Panc1 (cell line): ENCODE measurements around the gene HCK. TPM values are rescaled to one million over a fixed set of nuclear protein-coding genes. Genes with fewer than 3 reads are reported as not detected.
A peak's percentile ranks its signal among the peaks of the same experiment; 100 is the strongest.

Experiments
- ATAC-seq: fragments of 200-7000 bp; cut with Tn5 transposase; 2 replicates; pipeline ENCODE4 v1.9.1; 2020; ENCODE audit warnings: mild to moderate bottlenecking, moderate library complexity
- BruUV-seq: library from RNA; stranded (reverse); fragments of 400-500 nt; replicated peaks from 2 replicates; lab custom pipeline; 2021; lab: Mats Ljungman, UMichigan
- CTCF ChIA-PET: fragments of 300-600 bp; sonication (Branson Sonifier 250); formaldehyde crosslinking; loops from one replicate; lab custom pipeline; 2022; ENCODE audit warnings: antibody characterized with exemption; lab: Charles Lee
- POLR2A ChIA-PET: fragments of 300-600 bp; sonication (Branson Sonifier 250); formaldehyde crosslinking; loops from one replicate; lab custom pipeline; 2022; ENCODE audit warnings: antibody characterized with exemption; lab: Charles Lee
- DNase-seq: peaks from one replicate; pipeline ENCODE4 v3.0.0-alpha.2; 2010; ENCODE audit warnings: low read depth, low spot score
- H3K27ac ChIP-seq: 2 replicates; pipeline ENCODE4 v1.5.1; 2011; ENCODE audit warnings: mild to moderate bottlenecking, low read length, inconsistent platforms
- H3K27me3 ChIP-seq: fragments of 200-500 bp; sonication (Bioruptor generic); 2 replicates; pipeline ENCODE4 v1.6.0; 2014; ENCODE audit warnings: low read length, inconsistent platforms; ENCODE audit not compliant: control insufficient read depth, insufficient read depth
- H3K36me3 ChIP-seq: fragments of 200-500 bp; sonication (Bioruptor generic); 2 replicates; pipeline ENCODE4 v1.5.1; 2014; ENCODE audit warnings: inconsistent platforms, mild to moderate bottlenecking, low read length, moderate library complexity; ENCODE audit not compliant: control insufficient read depth, insufficient read depth
- H3K4me1 ChIP-seq: 2 replicates; pipeline ENCODE4 v1.5.1; 2011; ENCODE audit warnings: inconsistent platforms, mild to moderate bottlenecking, low read length, moderate library complexity; ENCODE audit not compliant: control insufficient read depth, insufficient read depth
- H3K4me3 ChIP-seq, 2 experiments: 2 replicates each; pipeline ENCODE4 v1.5.1; 2011 to 2012; ENCODE audit warnings: low read depth in 2 of 2, low read length in 2 of 2, mild to moderate bottlenecking in 2 of 2, inconsistent platforms in 1 of 2, moderate library complexity in 1 of 2
- H3K9me3 ChIP-seq: fragments of 200-500 bp; sonication (Bioruptor generic); 2 replicates; pipeline ENCODE4 v1.5.1; 2014; ENCODE audit warnings: low read depth, mild to moderate bottlenecking, inconsistent platforms, low read length, moderate library complexity; ENCODE audit not compliant: control insufficient read depth, insufficient read depth
- POLR2AphosphoS5 ChIP-seq: IDR thresholded peaks from 2 replicates; pipeline ENCODE4 v1.6.1; 2012; ENCODE audit warnings: mild to moderate bottlenecking, low read depth, low read length, moderate library complexity
- SIN3A ChIP-seq: IDR thresholded peaks from 2 replicates; pipeline ENCODE4 v1.6.1; 2012; ENCODE audit warnings: low read depth, mild to moderate bottlenecking, low read length, moderate library complexity, borderline replicate concordance; ENCODE audit not compliant: insufficient read depth
- TCF7L2 ChIP-seq: IDR thresholded peaks from 2 replicates; pipeline ENCODE4 v1.6.1; 2011; ENCODE audit warnings: mild to moderate bottlenecking, low read depth, low read length, inconsistent platforms
- in situ Hi-C: cut with HindIII; loops from 2 replicates; pipeline ENCODE4 v1.10.0; 2016; ENCODE audit warnings: low sequenced_read_pairs, low pct_unique_long_range_greater_than_20kb
- intact Hi-C: fragments of 100-400 bp; cut with micrococcal nuclease; formaldehyde crosslinking; loops from one replicate; pipeline ENCODE4 v1.10.0; 2022; ENCODE audit not compliant: unreplicated experiment
- total RNA-seq: library from RNA; stranded (reverse); gene quantifications from one replicate; pipeline ENCODE4 v1.2.1, GENCODE V29; 2021; ENCODE audit not compliant: unreplicated experiment
- TF ChIP-seq, protein P1 (sequence below): fragments of 450-650 bp; IDR thresholded peaks from 2 replicates; pipeline ENCODE4 v1.5.1; 2017; ENCODE audit warnings: mild to moderate bottlenecking
- TF ChIP-seq, protein P2 (sequence below), 2 experiments: IDR thresholded peaks; 2 replicates each; pipeline ENCODE4 v1.6.1; 2011 to 2012; ENCODE audit warnings: low read depth in 2 of 2, control low read depth in 1 of 2, low read length in 1 of 2, mild to moderate bottlenecking in 1 of 2, moderate library complexity in 1 of 2; ENCODE audit not compliant: insufficient read depth in 1 of 2

The HCK gene
- total RNA-seq, 1 experiment from 2014 or later, result 0.98 TPM

DNA sequence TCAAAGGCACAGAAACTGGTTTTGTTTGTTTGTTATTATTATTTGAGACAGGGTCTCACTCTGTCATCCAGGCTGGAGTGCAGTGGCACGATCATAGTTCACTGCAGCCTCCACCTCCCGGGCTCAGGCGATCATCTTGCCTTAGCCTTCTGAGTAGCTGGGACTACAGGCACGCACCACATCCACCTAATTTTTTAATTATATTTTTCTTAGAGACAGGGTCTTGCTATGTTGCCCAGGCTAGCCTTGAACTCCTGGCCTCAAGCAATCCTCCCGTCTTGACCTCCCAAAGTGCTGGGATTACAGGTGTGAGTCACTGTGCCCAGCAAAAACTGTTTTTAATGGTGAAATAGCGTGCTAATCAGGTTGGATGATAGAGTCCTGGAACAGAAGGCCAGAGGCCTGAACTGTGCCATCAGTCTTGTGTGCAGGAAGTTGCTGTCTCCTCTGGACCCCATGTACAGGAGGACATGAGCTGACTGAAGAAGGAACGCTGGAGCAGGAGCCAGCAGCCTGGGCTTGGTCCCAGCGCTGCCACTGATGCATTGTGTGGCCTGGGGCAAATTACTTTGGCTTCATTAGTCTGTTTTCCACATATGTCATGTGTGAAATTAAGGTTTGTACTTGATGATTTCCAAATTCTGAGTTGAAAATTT, 62.4 kb downstream of the HCK start:
- no peaks in the 10 kb centered on the region for H3K27me3 ChIP-seq
- TF ChIP-seq TCF7L2, result no peak
- no peak for TF ChIP-seq POLR2AphosphoS5
- TF ChIP-seq, protein P1, sequence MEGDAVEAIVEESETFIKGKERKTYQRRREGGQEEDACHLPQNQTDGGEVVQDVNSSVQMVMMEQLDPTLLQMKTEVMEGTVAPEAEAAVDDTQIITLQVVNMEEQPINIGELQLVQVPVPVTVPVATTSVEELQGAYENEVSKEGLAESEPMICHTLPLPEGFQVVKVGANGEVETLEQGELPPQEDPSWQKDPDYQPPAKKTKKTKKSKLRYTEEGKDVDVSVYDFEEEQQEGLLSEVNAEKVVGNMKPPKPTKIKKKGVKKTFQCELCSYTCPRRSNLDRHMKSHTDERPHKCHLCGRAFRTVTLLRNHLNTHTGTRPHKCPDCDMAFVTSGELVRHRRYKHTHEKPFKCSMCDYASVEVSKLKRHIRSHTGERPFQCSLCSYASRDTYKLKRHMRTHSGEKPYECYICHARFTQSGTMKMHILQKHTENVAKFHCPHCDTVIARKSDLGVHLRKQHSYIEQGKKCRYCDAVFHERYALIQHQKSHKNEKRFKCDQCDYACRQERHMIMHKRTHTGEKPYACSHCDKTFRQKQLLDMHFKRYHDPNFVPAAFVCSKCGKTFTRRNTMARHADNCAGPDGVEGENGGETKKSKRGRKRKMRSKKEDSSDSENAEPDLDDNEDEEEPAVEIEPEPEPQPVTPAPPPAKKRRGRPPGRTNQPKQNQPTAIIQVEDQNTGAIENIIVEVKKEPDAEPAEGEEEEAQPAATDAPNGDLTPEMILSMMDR, result no peak
- TF ChIP-seq SIN3A, result no peak
- TF ChIP-seq, protein P2, sequence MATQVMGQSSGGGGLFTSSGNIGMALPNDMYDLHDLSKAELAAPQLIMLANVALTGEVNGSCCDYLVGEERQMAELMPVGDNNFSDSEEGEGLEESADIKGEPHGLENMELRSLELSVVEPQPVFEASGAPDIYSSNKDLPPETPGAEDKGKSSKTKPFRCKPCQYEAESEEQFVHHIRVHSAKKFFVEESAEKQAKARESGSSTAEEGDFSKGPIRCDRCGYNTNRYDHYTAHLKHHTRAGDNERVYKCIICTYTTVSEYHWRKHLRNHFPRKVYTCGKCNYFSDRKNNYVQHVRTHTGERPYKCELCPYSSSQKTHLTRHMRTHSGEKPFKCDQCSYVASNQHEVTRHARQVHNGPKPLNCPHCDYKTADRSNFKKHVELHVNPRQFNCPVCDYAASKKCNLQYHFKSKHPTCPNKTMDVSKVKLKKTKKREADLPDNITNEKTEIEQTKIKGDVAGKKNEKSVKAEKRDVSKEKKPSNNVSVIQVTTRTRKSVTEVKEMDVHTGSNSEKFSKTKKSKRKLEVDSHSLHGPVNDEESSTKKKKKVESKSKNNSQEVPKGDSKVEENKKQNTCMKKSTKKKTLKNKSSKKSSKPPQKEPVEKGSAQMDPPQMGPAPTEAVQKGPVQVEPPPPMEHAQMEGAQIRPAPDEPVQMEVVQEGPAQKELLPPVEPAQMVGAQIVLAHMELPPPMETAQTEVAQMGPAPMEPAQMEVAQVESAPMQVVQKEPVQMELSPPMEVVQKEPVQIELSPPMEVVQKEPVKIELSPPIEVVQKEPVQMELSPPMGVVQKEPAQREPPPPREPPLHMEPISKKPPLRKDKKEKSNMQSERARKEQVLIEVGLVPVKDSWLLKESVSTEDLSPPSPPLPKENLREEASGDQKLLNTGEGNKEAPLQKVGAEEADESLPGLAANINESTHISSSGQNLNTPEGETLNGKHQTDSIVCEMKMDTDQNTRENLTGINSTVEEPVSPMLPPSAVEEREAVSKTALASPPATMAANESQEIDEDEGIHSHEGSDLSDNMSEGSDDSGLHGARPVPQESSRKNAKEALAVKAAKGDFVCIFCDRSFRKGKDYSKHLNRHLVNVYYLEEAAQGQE (IDR thresholded peaks at IDR 0.05; ENCODE audit: insufficient read depth in 1 of 2, low read depth in 2 of 2, low read length in 1 of 2), result no peak
- ChIA-PET POLR2A (no interaction called here), CTCF (no interaction called here)
- no peak overlapping the region for H3K4me3 ChIP-seq
- in situ Hi-C loops, result no loop called here
- intact Hi-C loops, result no loop called here
- BruUV-seq, result no TSS peak
- H3K36me3 ChIP-seq, result no peaks in the 10 kb centered on the region
- ATAC-seq (no peak), DNase-seq (no peak)
- H3K4me1 ChIP-seq, result peaks cover 45% of the 10 kb centered on the region
- H3K27ac ChIP-seq, result no peak overlapping the region
- no peaks in the 10 kb centered on the region for H3K9me3 ChIP-seq

GRCh38 chr20:32115211-32115767, 63.2 kb downstream of the HCK start:
- BruUV-seq, result no TSS peak
- Histone ChIP-seq H3K36me3 (no peaks in the 10 kb centered on the region), H3K27ac (no peak overlapping the region), H3K4me1 (peaks cover 44% of the 10 kb centered on the region), H3K27me3 (no peaks in the 10 kb centered on the region), H3K4me3 (no peak overlapping the region), H3K9me3 (no peaks in the 10 kb centered on the region)
- DNase-seq, result no peak
- no peak for ATAC-seq
- ChIA-PET CTCF (interaction anchor here (0.6 kb wide), 1 partner anchor 40 kb away, joined by 4 read pairs; no protein-coding TSS in a partner anchor), POLR2A (no interaction called here)
- intact Hi-C loops (no loop called here), in situ Hi-C loops (no loop called here)
- peak; percentile 74 for TF ChIP-seq TCF7L2
- TF ChIP-seq POLR2AphosphoS5, result no peak; the same call in 1 of the 2 replicates

- CTCF ChIA-PET, result no interaction called here
- TF ChIP-seq, protein P1, result no peak
- TF ChIP-seq, protein P2 (IDR thresholded peaks at IDR 0.05; ENCODE audit: insufficient read depth in 1 of 2, low read depth in 2 of 2, low read length in 1 of 2), result no peak
- TF ChIP-seq SIN3A, result no peak
- POLR2A ChIA-PET, result interaction anchor here (0.6 kb wide), 1 partner anchor 343 kb away, joined by 12 read pairs; no protein-coding TSS in a partner anchor
Measured at GRCh38 chr20:32116079-32116521, 64.1 kb downstream of the HCK start.

More at GRCh38 chr20:32116079-32116521, 64.1 kb downstream of the HCK start:
- intact Hi-C loops, result no loop called here
- in situ Hi-C loops, result no loop called here
- Histone ChIP-seq H3K27ac (no peak overlapping the region), H3K27me3 (no peaks in the 10 kb centered on the region), H3K4me3 (no peak overlapping the region), H3K4me1 (peaks cover 36% of the 10 kb centered on the region), H3K36me3 (no peaks in the 10 kb centered on the region), H3K9me3 (no peaks in the 10 kb centered on the region)
- ATAC-seq (no peak), DNase-seq (no peak)
- BruUV-seq, result no TSS peak
